ENCODE results near the gene MT3.
A peak's percentile ranks its signal among the peaks of the same experiment; 100 is the strongest.

MT3 gene

GRCh38 chr16:56629531-56629930 is 40.2 kb downstream of the MT3 start:
- no peak for DNase-seq (ENCODE audit: low read depth, low spot score)
- H3K4me3 ChIP-seq (ENCODE audit: low read depth, low read length) = no peak overlapping the region
- TF ChIP-seq, protein P1, sequence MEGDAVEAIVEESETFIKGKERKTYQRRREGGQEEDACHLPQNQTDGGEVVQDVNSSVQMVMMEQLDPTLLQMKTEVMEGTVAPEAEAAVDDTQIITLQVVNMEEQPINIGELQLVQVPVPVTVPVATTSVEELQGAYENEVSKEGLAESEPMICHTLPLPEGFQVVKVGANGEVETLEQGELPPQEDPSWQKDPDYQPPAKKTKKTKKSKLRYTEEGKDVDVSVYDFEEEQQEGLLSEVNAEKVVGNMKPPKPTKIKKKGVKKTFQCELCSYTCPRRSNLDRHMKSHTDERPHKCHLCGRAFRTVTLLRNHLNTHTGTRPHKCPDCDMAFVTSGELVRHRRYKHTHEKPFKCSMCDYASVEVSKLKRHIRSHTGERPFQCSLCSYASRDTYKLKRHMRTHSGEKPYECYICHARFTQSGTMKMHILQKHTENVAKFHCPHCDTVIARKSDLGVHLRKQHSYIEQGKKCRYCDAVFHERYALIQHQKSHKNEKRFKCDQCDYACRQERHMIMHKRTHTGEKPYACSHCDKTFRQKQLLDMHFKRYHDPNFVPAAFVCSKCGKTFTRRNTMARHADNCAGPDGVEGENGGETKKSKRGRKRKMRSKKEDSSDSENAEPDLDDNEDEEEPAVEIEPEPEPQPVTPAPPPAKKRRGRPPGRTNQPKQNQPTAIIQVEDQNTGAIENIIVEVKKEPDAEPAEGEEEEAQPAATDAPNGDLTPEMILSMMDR (IDR thresholded peaks at IDR 0.05; ENCODE audit: insufficient read depth, low read length, missing control alignments) = no peak
- POLR2A ChIA-PET = interaction anchor here (9.0 kb wide), 1 partner anchor 19 kb away, joined by 263 read pairs; the partner anchor contains the start of gene MT2A
- CTCF ChIA-PET = interaction anchor here (1.3 to 1.5 kb wide), 3 partner anchors 12 to 28 kb away, joined by 3 to 4 read pairs (median 4); no protein-coding TSS in a partner anchor

DNA sequence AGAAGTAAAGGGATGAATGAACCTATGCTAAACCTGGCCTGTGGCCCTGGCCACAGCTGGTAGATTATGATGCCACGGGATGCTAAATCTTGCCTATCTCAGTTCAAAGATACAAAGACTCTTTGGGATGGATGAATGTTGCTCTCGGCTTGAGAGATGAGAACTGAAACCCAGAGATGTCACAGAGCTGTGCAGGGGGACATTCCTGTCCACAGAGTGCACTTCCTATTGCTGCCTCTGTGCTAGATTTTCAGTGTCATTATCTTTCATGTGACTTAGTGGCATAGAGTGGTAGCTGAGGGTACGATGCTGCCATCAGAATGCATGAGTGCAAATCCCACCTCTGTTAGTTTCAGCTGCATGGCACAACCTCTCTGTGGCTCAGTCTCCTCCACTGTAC is 40.8 kb downstream of the MT3 start:
- TF ChIP-seq, protein P1 (IDR thresholded peaks at IDR 0.05; ENCODE audit: insufficient read depth, low read length, missing control alignments) = no peak
- CTCF ChIA-PET = interaction anchor here (1.2 to 1.6 kb wide), 5 partner anchors 11 to 72 kb away, joined by 3 to 5 read pairs (median 3); no protein-coding TSS in a partner anchor
- no peak for DNase-seq (ENCODE audit: low read depth, low spot score)
- H3K4me3 ChIP-seq (ENCODE audit: low read depth, low read length) = no peak overlapping the region
- POLR2A ChIA-PET = interaction anchor here (9.0 kb wide), 1 partner anchor 20 kb away, joined by 263 read pairs; the partner anchor contains the start of gene MT2A

DNA sequence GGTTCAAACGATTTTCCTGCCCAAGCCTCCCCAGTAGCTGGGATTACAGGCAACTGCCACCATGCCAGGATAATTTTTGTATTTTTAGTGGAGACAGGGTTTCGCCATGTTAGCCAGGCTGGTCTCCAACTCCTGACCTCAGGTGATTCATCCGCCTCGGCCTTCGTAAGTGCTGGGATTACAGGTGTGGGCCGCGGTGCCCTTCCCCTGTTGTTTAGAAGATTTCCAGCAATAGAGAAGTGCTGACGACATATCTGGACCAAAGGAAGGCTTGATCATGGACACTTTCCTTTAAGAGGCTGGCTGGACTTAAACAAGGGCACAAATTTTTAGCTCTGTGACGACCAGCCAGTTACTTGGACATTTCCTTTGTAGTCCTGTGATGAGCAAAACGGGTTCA is 41.9 kb downstream of the MT3 start:
- CTCF ChIA-PET = interaction anchor here (1.2 to 1.6 kb wide), 4 partner anchors 10 to 71 kb away, joined by 3 to 5 read pairs (median 3); no protein-coding TSS in a partner anchor
- POLR2A ChIA-PET = no interaction called here
- TF ChIP-seq, protein P1 (IDR thresholded peaks at IDR 0.05; ENCODE audit: insufficient read depth, low read length, missing control alignments) = no peak
- no peak overlapping the region for H3K4me3 ChIP-seq (ENCODE audit: low read depth, low read length)
- no peak for DNase-seq (ENCODE audit: low read depth, low spot score)

DNA sequence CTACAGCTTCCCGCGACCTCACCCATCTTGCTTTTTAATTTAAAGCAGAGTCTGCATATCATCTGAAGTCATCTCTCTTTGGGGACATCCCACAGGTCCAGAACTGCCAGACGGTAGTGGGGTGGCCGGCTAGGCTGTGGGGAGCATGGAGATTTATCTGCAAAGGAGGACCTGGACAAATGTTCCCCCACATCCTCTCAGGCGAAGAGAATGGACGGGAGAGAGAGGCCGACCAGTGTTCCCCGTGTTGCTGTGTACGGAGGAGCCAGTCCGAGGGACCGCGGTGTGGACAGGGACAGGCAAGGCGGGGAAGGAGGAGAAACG is 42.5 kb downstream of the MT3 start:
- ChIA-PET CTCF (no interaction called here), POLR2A (no interaction called here)
- TF ChIP-seq, protein P1 (IDR thresholded peaks at IDR 0.05; ENCODE audit: insufficient read depth, low read length, missing control alignments) = no peak
- H3K4me3 ChIP-seq (ENCODE audit: low read depth, low read length) = peak overlapping the region; percentile 45
- DNase-seq (ENCODE audit: low read depth, low spot score) = no peak

GRCh38 chr16:56632156-56632847 is 43.0 kb downstream of the MT3 start, which contains the start of gene MT1M:
Gene MT1M, plus strand, starts transcription at chr16:56632659. Its CDS starts 73 bp downstream, at chr16:56632732.
- H3K4me3 ChIP-seq (ENCODE audit: low read depth, low read length) = peak within 1 kb of the TSS; percentile 45
- ChIA-PET CTCF (no interaction called here), POLR2A (no interaction called here)
- DNase-seq (ENCODE audit: low read depth, low spot score) = no peak
- TF ChIP-seq, protein P1 (IDR thresholded peaks at IDR 0.05; ENCODE audit: insufficient read depth, low read length, missing control alignments) = no peak

- no peak for DNase-seq (ENCODE audit: low read depth, low spot score)
- TF ChIP-seq, protein P1 (IDR thresholded peaks at IDR 0.05; ENCODE audit: insufficient read depth, low read length, missing control alignments) = no peak
- POLR2A ChIA-PET = no interaction called here
- CTCF ChIA-PET = no interaction called here
- H3K4me3 ChIP-seq (ENCODE audit: low read depth, low read length) = peak overlapping the region; percentile 45
Observed at GRCh38 chr16:56632848-56633365, 43.6 kb downstream of the MT3 start.
